Upper lobe of right lung (tissue), 1 donor: ENCODE data around the gene CRACR2A. TPM values are rescaled to one million over a fixed set of nuclear protein-coding genes. Genes with fewer than 3 reads are reported as not detected.

Experiments
- ATAC-seq: fragments of 200-7000 bp; cut with Tn5 transposase; one replicate; pipeline ENCODE4 v1.9.1; 2020; ENCODE audit warnings: mild to moderate bottlenecking, moderate library complexity
- DNase-seq: peaks from one replicate; pipeline ENCODE4 v3.0.0-alpha.2; 2020
- H3K27ac ChIP-seq: fragments of 200-600 bp; one replicate; pipeline ENCODE4 v1.8.0; 2022
- H3K27me3 ChIP-seq: fragments of 200-600 bp; one replicate; pipeline ENCODE4 v1.8.0; 2022; ENCODE audit warnings: mild to moderate bottlenecking
- H3K36me3 ChIP-seq: fragments of 200-600 bp; one replicate; pipeline ENCODE4 v1.8.0; 2022
- H3K4me1 ChIP-seq: fragments of 200-600 bp; one replicate; pipeline ENCODE4 v1.8.0; 2022
- H3K4me3 ChIP-seq: fragments of 200-600 bp; one replicate; pipeline ENCODE4 v1.8.0; 2022; ENCODE audit warnings: mild to moderate bottlenecking
- H3K9me3 ChIP-seq: fragments of 200-600 bp; one replicate; pipeline ENCODE4 v1.8.0; 2022
- intact Hi-C: fragments of 100-400 bp; cut with DNase I; formaldehyde crosslinking; loops from one replicate; pipeline ENCODE4 v1.11.0; 2022
- total RNA-seq: library from RNA; stranded (reverse); fragmentation: NEBNext Ultra II Directional; extraction: Animal tissue kit (Norgen Biotek cat#: 25700); gene quantifications from one replicate; pipeline ENCODE4 v1.2.1, GENCODE V29; 2021
- TF ChIP-seq, protein P1 (sequence below): fragments of 200-600 bp; IDR thresholded peaks from one replicate; pipeline ENCODE4 v1.8.0; 2022; ENCODE audit warnings: antibody characterized with exemption
- donor health status: DM: no; HTN: yes; CAD: no; lungs with severe emphysema.

CRACR2A gene
- total RNA-seq, 1 donor from 2014 or later, result 5.4 TPM

GRCh38 chr12:3681595-3682061 lies 71.3 kb downstream of the CRACR2A start:
- H3K9me3 ChIP-seq, result no peaks in the 10 kb centered on the region
- H3K4me3 ChIP-seq, result no peak overlapping the region
- intact Hi-C loops, result no loop called here
- H3K36me3 ChIP-seq, result no peaks in the 10 kb centered on the region
- H3K4me1 ChIP-seq, result no peaks in the 10 kb centered on the region
- no peak overlapping the region for H3K27ac ChIP-seq
- no peak for DNase-seq
- ATAC-seq, result no peak
- no peaks in the 10 kb centered on the region for H3K27me3 ChIP-seq
- TF ChIP-seq, protein P1, sequence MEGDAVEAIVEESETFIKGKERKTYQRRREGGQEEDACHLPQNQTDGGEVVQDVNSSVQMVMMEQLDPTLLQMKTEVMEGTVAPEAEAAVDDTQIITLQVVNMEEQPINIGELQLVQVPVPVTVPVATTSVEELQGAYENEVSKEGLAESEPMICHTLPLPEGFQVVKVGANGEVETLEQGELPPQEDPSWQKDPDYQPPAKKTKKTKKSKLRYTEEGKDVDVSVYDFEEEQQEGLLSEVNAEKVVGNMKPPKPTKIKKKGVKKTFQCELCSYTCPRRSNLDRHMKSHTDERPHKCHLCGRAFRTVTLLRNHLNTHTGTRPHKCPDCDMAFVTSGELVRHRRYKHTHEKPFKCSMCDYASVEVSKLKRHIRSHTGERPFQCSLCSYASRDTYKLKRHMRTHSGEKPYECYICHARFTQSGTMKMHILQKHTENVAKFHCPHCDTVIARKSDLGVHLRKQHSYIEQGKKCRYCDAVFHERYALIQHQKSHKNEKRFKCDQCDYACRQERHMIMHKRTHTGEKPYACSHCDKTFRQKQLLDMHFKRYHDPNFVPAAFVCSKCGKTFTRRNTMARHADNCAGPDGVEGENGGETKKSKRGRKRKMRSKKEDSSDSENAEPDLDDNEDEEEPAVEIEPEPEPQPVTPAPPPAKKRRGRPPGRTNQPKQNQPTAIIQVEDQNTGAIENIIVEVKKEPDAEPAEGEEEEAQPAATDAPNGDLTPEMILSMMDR, result no peak

- H3K9me3 ChIP-seq, result no peaks in the 10 kb centered on the region
- H3K27ac ChIP-seq, result no peak overlapping the region
- intact Hi-C loops, result no loop called here
- DNase-seq (no peak), ATAC-seq (no peak)
- H3K36me3 ChIP-seq, result no peaks in the 10 kb centered on the region
- no peaks in the 10 kb centered on the region for H3K27me3 ChIP-seq
- H3K4me1 ChIP-seq, result no peaks in the 10 kb centered on the region
- H3K4me3 ChIP-seq, result no peak overlapping the region
- TF ChIP-seq, protein P1, result no peak
Observed at GRCh38 chr12:3680919-3681594, 71.9 kb downstream of the CRACR2A start.

DNA sequence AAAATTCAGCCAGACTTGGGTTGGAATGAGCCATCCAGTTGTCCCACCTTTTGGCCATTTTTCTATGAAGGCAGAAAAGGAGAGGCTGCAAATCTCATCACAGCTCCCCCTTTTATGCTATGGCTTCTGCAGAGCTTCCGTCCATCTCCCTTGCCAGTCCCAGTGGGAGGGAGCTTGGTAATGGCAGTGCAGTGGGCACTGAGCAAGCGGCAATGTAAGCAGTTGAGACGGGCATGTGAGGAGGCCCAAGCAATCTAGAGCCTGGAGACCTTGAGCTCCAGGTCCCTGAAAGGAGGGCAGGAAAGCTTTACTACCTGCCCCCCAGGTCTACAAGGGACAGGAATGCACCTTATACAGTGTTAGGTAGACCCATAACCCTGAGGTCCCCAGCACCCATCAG lies 73.1 kb downstream of the CRACR2A start:
- no peaks in the 10 kb centered on the region for H3K36me3 ChIP-seq
- no peak overlapping the region for H3K4me3 ChIP-seq
- TF ChIP-seq, protein P1, result no peak
- no peaks in the 10 kb centered on the region for H3K27me3 ChIP-seq
- intact Hi-C loops, result no loop called here
- H3K27ac ChIP-seq, result no peak overlapping the region
- no peak for DNase-seq
- H3K9me3 ChIP-seq, result no peaks in the 10 kb centered on the region
- no peaks in the 10 kb centered on the region for H3K4me1 ChIP-seq
- no peak for ATAC-seq

GRCh38 chr12:3677609-3678008 lies 75.3 kb downstream of the CRACR2A start:
- intact Hi-C loops, result no loop called here
- Histone ChIP-seq H3K4me1 (no peaks in the 10 kb centered on the region), H3K9me3 (no peaks in the 10 kb centered on the region), H3K4me3 (no peak overlapping the region), H3K27me3 (no peaks in the 10 kb centered on the region), H3K27ac (no peak overlapping the region), H3K36me3 (peaks cover 5% of the 10 kb centered on the region)
- TF ChIP-seq, protein P1, result no peak
- no peak for DNase-seq
- no peak for ATAC-seq

DNA sequence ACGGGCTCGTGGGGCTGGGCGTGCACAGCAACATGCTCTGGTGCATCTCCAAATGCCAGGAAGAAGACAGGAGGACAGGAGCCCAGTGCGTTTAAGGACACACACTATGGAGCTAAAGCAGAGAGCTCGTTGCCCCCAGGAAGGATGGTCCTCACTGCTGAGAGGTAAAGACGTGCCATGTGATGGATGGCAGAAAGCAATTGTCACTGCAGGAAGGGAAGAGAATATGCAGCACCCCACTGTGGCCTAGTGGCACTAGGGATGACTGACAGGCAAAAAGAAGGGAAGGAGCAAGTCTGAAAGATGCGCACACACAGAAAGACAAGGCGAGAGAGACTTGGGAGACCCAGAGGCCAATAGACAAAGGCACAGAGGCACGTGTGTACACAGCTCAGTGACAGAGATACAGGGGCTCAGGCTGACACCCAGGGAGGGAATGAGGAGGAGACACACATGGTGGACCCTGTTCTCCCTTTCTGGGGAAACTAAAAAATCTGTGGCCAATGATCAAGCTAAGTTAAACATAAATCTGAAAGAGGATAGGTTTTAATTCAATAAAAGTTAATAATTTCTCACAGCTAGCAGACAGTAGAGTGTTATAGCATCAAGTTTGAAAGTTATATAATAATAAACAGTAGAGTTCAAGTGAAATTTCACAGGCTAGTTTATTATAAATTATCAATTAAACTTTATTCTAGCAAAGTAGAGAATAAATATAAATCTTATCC lies 78.8 kb downstream of the CRACR2A start:
- H3K27me3 ChIP-seq, result no peaks in the 10 kb centered on the region
- ATAC-seq (no peak), DNase-seq (no peak)
- intact Hi-C loops, result no loop called here
- H3K9me3 ChIP-seq, result no peaks in the 10 kb centered on the region
- TF ChIP-seq, protein P1, result no peak
- peaks cover 5% of the 10 kb centered on the region for H3K36me3 ChIP-seq
- H3K4me1 ChIP-seq, result no peaks in the 10 kb centered on the region
- H3K27ac ChIP-seq, result no peak overlapping the region
- H3K4me3 ChIP-seq, result no peak overlapping the region
